Thymus (tissue), 11 donors: ENCODE data around the gene FGF19. TPM values are rescaled to one million over a fixed set of nuclear protein-coding genes. Genes with fewer than 3 reads are reported as not detected.

Experiments
- DNase-seq, 9 donors: peaks; one replicate each; pipeline ENCODE4 v3.0.0-alpha.2; 2013; ENCODE audit warnings: low spot score in 9 of 9, low read depth in 6 of 9, missing footprints in 1 of 9
- H3K27ac ChIP-seq, 2 donors: one replicate each; pipeline ENCODE4 v1.5.1; 2013; ENCODE audit warnings: control low read depth in 1 of 2, low read depth in 1 of 2, low read length in 1 of 2, mild to moderate bottlenecking in 1 of 2, moderate library complexity in 1 of 2
- H3K27me3 ChIP-seq, 2 donors: one replicate each; pipeline ENCODE4 v1.5.1; 2013; ENCODE audit warnings: low read length in 1 of 2; ENCODE audit not compliant: control insufficient read depth in 2 of 2, insufficient read depth in 1 of 2
- H3K36me3 ChIP-seq, 2 donors: one replicate each; pipeline ENCODE4 v1.5.1; 2013; ENCODE audit warnings: low read length in 1 of 2, mild to moderate bottlenecking in 1 of 2, moderate library complexity in 1 of 2; ENCODE audit not compliant: control insufficient read depth in 2 of 2, insufficient read depth in 2 of 2
- H3K4me1 ChIP-seq, 2 donors: one replicate each; pipeline ENCODE4 v1.5.1; 2013; ENCODE audit warnings: low read length in 2 of 2; ENCODE audit not compliant: control insufficient read depth in 2 of 2, insufficient read depth in 2 of 2
- H3K4me3 ChIP-seq, 2 donors: one replicate each; pipeline ENCODE4 v1.5.1; 2013; ENCODE audit warnings: low read length in 2 of 2, control low read depth in 1 of 2, mild to moderate bottlenecking in 1 of 2
- H3K9me3 ChIP-seq, 2 donors: one replicate each; pipeline ENCODE4 v1.5.1; 2013; ENCODE audit warnings: low read length in 1 of 2, mild to moderate bottlenecking in 1 of 2; ENCODE audit not compliant: control insufficient read depth in 2 of 2, insufficient read depth in 1 of 2
- WGBS: extraction: QIAGEN DNeasy Blood & Tissue Kit; methylation state at CpG from one replicate; pipeline ENCODE4 v1.1.7; 2013; 5-methylcytosine and 5-hydroxymethylcytosine counted together
- polyA plus RNA-seq: library from polyadenylated mRNA; stranded (reverse); fragments of 200-250 nt; gene quantifications from one replicate; pipeline ENCODE4 v1.2.3, GENCODE V29; 2013
- total RNA-seq: library from RNA; stranded (reverse); fragments of 120-200 nt; gene quantifications from one replicate; pipeline ENCODE4 v1.2.4, GENCODE V29; 2013
- donor health status: healthy.

FGF19 gene
- total and polyA plus RNA-seq, 2 donors, result 0.09 to 0.34 TPM

- Histone ChIP-seq H3K27ac (no peak overlapping the region), H3K4me3 (no peak overlapping the region), H3K4me1 (peaks cover 30 to 45% of the 10 kb centered on the region in 2 donors), H3K36me3 (no peaks in the 10 kb centered on the region), H3K27me3 (peaks cover 11 to 54% of the 10 kb centered on the region in 2 donors), H3K9me3 (no peaks in the 10 kb centered on the region)
- DNase-seq, result peak in 1 of 9 donors; percentile 24
- WGBS, result 35% methylated on average over 9 of the region's 9 CpGs
Observed at GRCh38 chr11:69726019-69726418, 22.2 kb upstream of the FGF19 start.

- DNase-seq, result peak in 2 of 9 donors; percentile 43 to 65
- peaks cover 2% of the 10 kb centered on the region in 2 donors for H3K9me3 ChIP-seq
- WGBS, result 41% methylated on average over 9 of the region's 9 CpGs
- no peak overlapping the region for H3K4me3 ChIP-seq
- H3K4me1 ChIP-seq, result peaks cover 11 to 23% of the 10 kb centered on the region in 2 donors
- H3K27me3 ChIP-seq, result peaks cover 23 to 76% of the 10 kb centered on the region in 2 donors
- no peaks in the 10 kb centered on the region for H3K36me3 ChIP-seq
- no peak overlapping the region for H3K27ac ChIP-seq
Observed at GRCh38 chr11:69721745-69722144, 17.9 kb upstream of the FGF19 start.

GRCh38 chr11:69721106-69721505 lies 17.3 kb upstream of the FGF19 start:
- H3K4me3 ChIP-seq, result no peak overlapping the region
- peaks cover 4 to 16% of the 10 kb centered on the region in 2 donors for H3K4me1 ChIP-seq
- 34% methylated on average over 14 of the region's 14 CpGs for WGBS
- H3K36me3 ChIP-seq, result no peaks in the 10 kb centered on the region
- H3K9me3 ChIP-seq, result peaks cover 2% of the 10 kb centered on the region in 2 donors
- no peak for DNase-seq
- H3K27me3 ChIP-seq, result peaks cover 23 to 73% of the 10 kb centered on the region in 2 donors
- no peak overlapping the region for H3K27ac ChIP-seq

- Histone ChIP-seq H3K9me3 (peaks cover 2% of the 10 kb centered on the region in 2 donors), H3K4me3 (no peak overlapping the region), H3K36me3 (no peaks in the 10 kb centered on the region), H3K27me3 (peaks cover 21 to 73% of the 10 kb centered on the region in 2 donors), H3K27ac (no peak overlapping the region), H3K4me1 (peaks cover 0 to 5% of the 10 kb centered on the region in 2 donors)
- DNase-seq, result no peak
- WGBS, result 80% methylated on average over 8 of the region's 8 CpGs
Observed at GRCh38 chr11:69718912-69719311, 15.1 kb upstream of the FGF19 start.

GRCh38 chr11:69718147-69718546 lies 14.3 kb upstream of the FGF19 start:
- peak in 7 of 9 donors; percentile 47 to 82 (median 50) for DNase-seq

GRCh38 chr11:69716891-69717747 lies 13.3 kb upstream of the FGF19 start:
- Histone ChIP-seq H3K27ac (no peak overlapping the region), H3K9me3 (peaks cover 4 to 11% of the 10 kb centered on the region in 2 donors), H3K27me3 (peaks cover 18 to 73% of the 10 kb centered on the region in 2 donors), H3K4me3 (no peak overlapping the region), H3K4me1 (peaks cover 0 to 5% of the 10 kb centered on the region in 2 donors), H3K36me3 (no peaks in the 10 kb centered on the region)
- no peak for DNase-seq
- WGBS, result 68% methylated on average over 6 of the region's 6 CpGs

More at GRCh38 chr11:69718147-69718546, 14.3 kb upstream of the FGF19 start:
- Histone ChIP-seq H3K4me1 (peaks cover 0 to 5% of the 10 kb centered on the region in 2 donors), H3K27ac (no peak overlapping the region), H3K4me3 (no peak overlapping the region), H3K36me3 (no peaks in the 10 kb centered on the region), H3K9me3 (peaks cover 2% of the 10 kb centered on the region in 2 donors), H3K27me3 (peaks cover 20 to 72% of the 10 kb centered on the region in 2 donors)
- WGBS, result 4% methylated on average over 13 of the region's 13 CpGs

GRCh38 chr11:69716099-69716498 lies 12.3 kb upstream of the FGF19 start:
- 92% methylated on average over 11 of the region's 11 CpGs for WGBS
- peaks cover 5 to 10% of the 10 kb centered on the region in 2 donors for H3K4me1 ChIP-seq
- H3K27ac ChIP-seq, result no peak overlapping the region
- H3K36me3 ChIP-seq, result no peaks in the 10 kb centered on the region
- no peak for DNase-seq
- no peak overlapping the region for H3K4me3 ChIP-seq
- peaks cover 13 to 63% of the 10 kb centered on the region in 2 donors for H3K27me3 ChIP-seq
- peaks cover 4 to 15% of the 10 kb centered on the region in 2 donors for H3K9me3 ChIP-seq

- Histone ChIP-seq H3K27me3 (peaks cover 10 to 60% of the 10 kb centered on the region in 2 donors), H3K4me1 (peaks cover 5 to 10% of the 10 kb centered on the region in 2 donors), H3K9me3 (peaks cover 4 to 15% of the 10 kb centered on the region in 2 donors), H3K27ac (no peak overlapping the region), H3K4me3 (no peak overlapping the region), H3K36me3 (no peaks in the 10 kb centered on the region)
- WGBS, result 91% methylated on average over 19 of the region's 19 CpGs
- no peak for DNase-seq
Observed at GRCh38 chr11:69715446-69715845, 11.6 kb upstream of the FGF19 start.
